ENCODE results near the gene MYCBPAP. TPM values are rescaled to one million over a fixed set of nuclear protein-coding genes. Genes with fewer than 3 reads are reported as not detected.
A peak's percentile ranks its signal among the peaks of the same experiment; 100 is the strongest.

MYCBPAP gene
- 1 to 10 TPM; 1.1 to 2.8 TPM for total RNA-seq

- DNase-seq (ENCODE audit: low spot score), result peak; percentile 90
- Mint-ChIP-seq H3K27ac (peak within 1 kb of the TSS; percentile 77 to 92), H3K36me3 (no peaks in the 10 kb centered on the region), H3K4me3 (peak within 1 kb of the TSS; percentile 94), H3K4me1 (ENCODE audit: low read depth in 2 of 2) (peaks cover 30 to 38% of the 10 kb centered on the region in 2 donors), H3K27me3 (no peaks in the 10 kb centered on the region), H3K9me3 (no peaks in the 10 kb centered on the region)
- ATAC-seq, result peak; percentile 85 to 91
Observed at GRCh38 chr17:50507871-50508572, at the start of gene MYCBPAP. Gene MYCBPAP (plus strand): TSS chr17:50508439. CDS start chr17:50508675, 236 bp downstream.

GRCh38 chr17:50458701-50459676 lies 49.2 kb upstream of the MYCBPAP start:
- no peak overlapping the region for H3K4me3 Mint-ChIP-seq
- DNase-seq (ENCODE audit: low spot score), result no peak

GRCh38 chr17:50459756-50460155 lies 48.5 kb upstream of the MYCBPAP start:
- DNase-seq (ENCODE audit: low spot score) (no peak), ATAC-seq (no peak)
- Mint-ChIP-seq H3K27ac (no peak overlapping the region), H3K36me3 (no peaks in the 10 kb centered on the region), H3K27me3 (no peaks in the 10 kb centered on the region), H3K4me3 (no peak overlapping the region), H3K4me1 (ENCODE audit: low read depth in 2 of 2) (no peaks in the 10 kb centered on the region), H3K9me3 (no peaks in the 10 kb centered on the region)

More at GRCh38 chr17:50458701-50459676, 49.2 kb upstream of the MYCBPAP start:
- no peak overlapping the region for H3K27ac Mint-ChIP-seq
- no peaks in the 10 kb centered on the region for H3K4me1 Mint-ChIP-seq (ENCODE audit: low read depth in 2 of 2)
- H3K36me3 Mint-ChIP-seq, result no peaks in the 10 kb centered on the region
- ATAC-seq, result no peak
- no peaks in the 10 kb centered on the region for H3K27me3 Mint-ChIP-seq
- H3K9me3 Mint-ChIP-seq, result no peaks in the 10 kb centered on the region

- no peaks in the 10 kb centered on the region for H3K27me3 Mint-ChIP-seq
- H3K4me3 Mint-ChIP-seq, result no peak overlapping the region
- H3K9me3 Mint-ChIP-seq, result no peaks in the 10 kb centered on the region
- DNase-seq (ENCODE audit: low spot score) (no peak), ATAC-seq (no peak)
- no peak overlapping the region for H3K27ac Mint-ChIP-seq
- H3K4me1 Mint-ChIP-seq (ENCODE audit: low read depth in 2 of 2), result no peaks in the 10 kb centered on the region
- no peaks in the 10 kb centered on the region for H3K36me3 Mint-ChIP-seq
Observed at GRCh38 chr17:50460831-50461526, 47.3 kb upstream of the MYCBPAP start.

- no peaks in the 10 kb centered on the region for H3K4me1 Mint-ChIP-seq (ENCODE audit: low read depth in 2 of 2)
- no peak overlapping the region for H3K4me3 Mint-ChIP-seq
- ATAC-seq, result peak in 1 of 2 donors; percentile 26
- no peak overlapping the region for H3K27ac Mint-ChIP-seq
- no peaks in the 10 kb centered on the region for H3K9me3 Mint-ChIP-seq
- H3K36me3 Mint-ChIP-seq, result no peaks in the 10 kb centered on the region
- no peak for DNase-seq (ENCODE audit: low spot score)
- H3K27me3 Mint-ChIP-seq, result no peaks in the 10 kb centered on the region
Observed at GRCh38 chr17:50461550-50462132, 46.6 kb upstream of the MYCBPAP start.

- DNase-seq (ENCODE audit: low spot score) (no peak), ATAC-seq (no peak)
- no peak overlapping the region for H3K27ac Mint-ChIP-seq
- H3K27me3 Mint-ChIP-seq, result peaks cover 3 to 5% of the 10 kb centered on the region in 2 donors
- H3K4me3 Mint-ChIP-seq, result no peak overlapping the region
- H3K4me1 Mint-ChIP-seq (ENCODE audit: low read depth in 2 of 2), result no peaks in the 10 kb centered on the region
- H3K9me3 Mint-ChIP-seq, result no peaks in the 10 kb centered on the region
- H3K36me3 Mint-ChIP-seq, result no peaks in the 10 kb centered on the region
Observed at GRCh38 chr17:50462446-50462845, 45.8 kb upstream of the MYCBPAP start.

GRCh38 chr17:50464121-50464520 lies 44.1 kb upstream of the MYCBPAP start:
- H3K36me3 Mint-ChIP-seq, result no peaks in the 10 kb centered on the region
- DNase-seq (ENCODE audit: low spot score) (no peak), ATAC-seq (no peak)
- no peaks in the 10 kb centered on the region for H3K9me3 Mint-ChIP-seq
- peaks cover 14% of the 10 kb centered on the region in 2 donors for H3K27me3 Mint-ChIP-seq
- no peak overlapping the region for H3K4me3 Mint-ChIP-seq
- no peak overlapping the region for H3K27ac Mint-ChIP-seq
- H3K4me1 Mint-ChIP-seq (ENCODE audit: low read depth in 2 of 2), result peaks cover 4 to 5% of the 10 kb centered on the region in 2 donors

GRCh38 chr17:50464736-50465135 lies 43.5 kb upstream of the MYCBPAP start:
- Mint-ChIP-seq H3K27ac (no peak overlapping the region), H3K27me3 (peaks cover 14% of the 10 kb centered on the region in 2 donors), H3K9me3 (no peaks in the 10 kb centered on the region), H3K4me3 (no peak overlapping the region), H3K4me1 (ENCODE audit: low read depth in 2 of 2) (peaks cover 4 to 5% of the 10 kb centered on the region in 2 donors), H3K36me3 (no peaks in the 10 kb centered on the region)
- DNase-seq (ENCODE audit: low spot score), result no peak
- ATAC-seq, result no peak

- Mint-ChIP-seq H3K4me1 (ENCODE audit: low read depth in 2 of 2) (peaks cover 4 to 5% of the 10 kb centered on the region in 2 donors), H3K36me3 (no peaks in the 10 kb centered on the region), H3K27me3 (peaks cover 14% of the 10 kb centered on the region in 2 donors), H3K4me3 (no peak overlapping the region), H3K9me3 (no peaks in the 10 kb centered on the region), H3K27ac (no peak overlapping the region)
- DNase-seq (ENCODE audit: low spot score), result no peak
- no peak for ATAC-seq
Observed at GRCh38 chr17:50465171-50465570, 43.1 kb upstream of the MYCBPAP start.

- no peak overlapping the region for H3K27ac Mint-ChIP-seq
- no peak for ATAC-seq
- no peaks in the 10 kb centered on the region for H3K9me3 Mint-ChIP-seq
- no peaks in the 10 kb centered on the region for H3K36me3 Mint-ChIP-seq
- no peak overlapping the region for H3K4me3 Mint-ChIP-seq
- peaks cover 14% of the 10 kb centered on the region in 2 donors for H3K27me3 Mint-ChIP-seq
- no peak for DNase-seq (ENCODE audit: low spot score)
- peaks cover 4 to 5% of the 10 kb centered on the region in 2 donors for H3K4me1 Mint-ChIP-seq (ENCODE audit: low read depth in 2 of 2)
Observed at GRCh38 chr17:50465635-50466034, 42.6 kb upstream of the MYCBPAP start.

GRCh38 chr17:50466371-50467113 lies 41.7 kb upstream of the MYCBPAP start:
- H3K27ac Mint-ChIP-seq, result no peak overlapping the region
- H3K9me3 Mint-ChIP-seq, result no peaks in the 10 kb centered on the region

GRCh38 chr17:50467114-50467854 lies 41.0 kb upstream of the MYCBPAP start:
- Mint-ChIP-seq H3K9me3 (no peaks in the 10 kb centered on the region), H3K27ac (no peak overlapping the region), H3K36me3 (no peaks in the 10 kb centered on the region), H3K4me1 (ENCODE audit: low read depth in 2 of 2) (peaks cover 4 to 5% of the 10 kb centered on the region in 2 donors), H3K27me3 (peaks cover 14 to 17% of the 10 kb centered on the region in 2 donors), H3K4me3 (peak overlapping the region; percentile 39)
- DNase-seq (ENCODE audit: low spot score) (no peak), ATAC-seq (no peak)

More at GRCh38 chr17:50466371-50467113, 41.7 kb upstream of the MYCBPAP start:
- DNase-seq (ENCODE audit: low spot score), result no peak
- Mint-ChIP-seq H3K4me3 (no peak overlapping the region), H3K27me3 (peaks cover 14 to 17% of the 10 kb centered on the region in 2 donors), H3K4me1 (ENCODE audit: low read depth in 2 of 2) (peaks cover 4 to 5% of the 10 kb centered on the region in 2 donors), H3K36me3 (no peaks in the 10 kb centered on the region)
- ATAC-seq, result no peak
